PFSK-1 (cell line): Measurements from ENCODE around the gene IL1RAP.

ENCODE experiments used
- FOXP2 ChIP-seq: optimal IDR thresholded peaks from 2 replicates; pipeline ENCODE3; 2011; ENCODE audit warnings: borderline replicate concordance, control low read depth, inconsistent platforms; ENCODE audit not compliant: insufficient read depth; ENCODE audit errors: extremely low read length, extremely low read depth
- POLR2AphosphoS5 ChIP-seq: IDR thresholded peaks from 2 replicates; pipeline ENCODE4 v1.6.1; 2012; ENCODE audit warnings: low read depth, mild to moderate bottlenecking, control low read depth, low read length, moderate library complexity
- REST ChIP-seq, 2 experiments: IDR thresholded peaks; 2 replicates each; pipeline versions ENCODE4 v1.6.1 to v1.8.0; 2011 to 2012; ENCODE audit warnings: low read depth in 2 of 2, low read length in 2 of 2, control low read depth in 1 of 2, inconsistent platforms in 1 of 2, mild to moderate bottlenecking in 1 of 2, moderate library complexity in 1 of 2; ENCODE audit not compliant: insufficient read depth in 1 of 2
- SIN3A ChIP-seq: IDR thresholded peaks from 2 replicates; pipeline ENCODE4 v1.6.1; 2012; ENCODE audit warnings: mild to moderate bottlenecking, low read length, moderate library complexity, borderline replicate concordance; ENCODE audit not compliant: insufficient read depth
- TAF1 ChIP-seq: IDR thresholded peaks from 2 replicates; pipeline ENCODE4 v1.6.1; 2012; ENCODE audit warnings: low read length, control low read depth, borderline replicate concordance; ENCODE audit not compliant: insufficient read depth

Gene IL1RAP

GRCh38 chr3:190533511-190534281, 19.8 kb downstream of the IL1RAP start:
- TF ChIP-seq TAF1 (no peak), SIN3A (no peak), POLR2AphosphoS5 (no peak)

GRCh38 chr3:190534386-190534785, 20.5 kb downstream of the IL1RAP start:
- TF ChIP-seq POLR2AphosphoS5, result no peak
- TF ChIP-seq TAF1, result no peak
- TF ChIP-seq SIN3A, result no peak
- TF ChIP-seq FOXP2, result no peak
- no peak for TF ChIP-seq REST (IDR thresholded peaks at IDR 0.05; ENCODE audit: insufficient read depth in 1 of 2, low read depth in 2 of 2, low read length in 2 of 2)

- no peak for TF ChIP-seq POLR2AphosphoS5
- no peak for TF ChIP-seq SIN3A
- no peak for TF ChIP-seq TAF1
- no peak for TF ChIP-seq FOXP2
- TF ChIP-seq REST (IDR thresholded peaks at IDR 0.05; ENCODE audit: insufficient read depth in 1 of 2, low read depth in 2 of 2, low read length in 2 of 2), result no peak
Measured at GRCh38 chr3:190534986-190535385, 21.1 kb downstream of the IL1RAP start.

- TF ChIP-seq REST (IDR thresholded peaks at IDR 0.05; ENCODE audit: insufficient read depth in 1 of 2, low read depth in 2 of 2, low read length in 2 of 2), result no peak
- TF ChIP-seq FOXP2, result no peak
- no peak for TF ChIP-seq SIN3A
- TF ChIP-seq POLR2AphosphoS5, result no peak
- no peak for TF ChIP-seq TAF1
Measured at GRCh38 chr3:190537146-190537545, 23.3 kb downstream of the IL1RAP start.

- no peak for TF ChIP-seq POLR2AphosphoS5
- no peak for TF ChIP-seq TAF1
- no peak for TF ChIP-seq FOXP2
- TF ChIP-seq SIN3A, result no peak
- TF ChIP-seq REST (IDR thresholded peaks at IDR 0.05; ENCODE audit: insufficient read depth in 1 of 2, low read depth in 2 of 2, low read length in 2 of 2), result no peak
Measured at GRCh38 chr3:190538288-190538687, 24.4 kb downstream of the IL1RAP start.
